ENCODE results near the gene TBC1D20. TPM values are rescaled to one million over a fixed set of nuclear protein-coding genes. Genes with fewer than 3 reads are reported as not detected.
"Not testable (repeated sequence)": the region's sequence is repeated elsewhere in the genome, so short reads cannot be mapped to it uniquely, and the experiment has no call there.

The TBC1D20 gene
- total and polyA plus RNA-seq, 2 donors: 26.9 to 37.0 TPM

DNA sequence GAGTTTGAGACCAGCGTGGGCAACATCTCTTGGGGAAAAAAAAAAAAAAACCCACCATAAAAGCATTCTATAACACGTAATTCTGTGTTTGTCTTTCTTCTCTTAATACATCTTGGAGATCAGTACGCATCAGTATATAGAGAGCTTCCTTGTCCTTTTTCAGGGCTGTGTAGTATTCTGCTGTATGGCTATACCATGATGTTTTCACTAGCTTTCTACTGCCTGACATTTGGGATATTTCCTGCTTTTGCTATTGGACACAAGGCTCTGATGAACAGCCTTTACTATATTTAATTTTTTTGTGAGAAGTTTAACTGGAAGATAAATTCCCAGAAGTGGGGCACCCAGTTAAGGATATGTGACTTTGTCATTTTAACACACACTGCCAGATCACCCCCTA lies 74.8 kb downstream of the TBC1D20 start:
- Histone ChIP-seq H3K27ac (ENCODE audit: low read depth) (no peak overlapping the region), H3K4me3 (ENCODE audit: low read depth, low read length) (no peak overlapping the region), H3K4me1 (ENCODE audit: insufficient read depth) (no peaks in the 10 kb centered on the region), H3K36me3 (ENCODE audit: insufficient read depth) (peaks cover 3% of the 10 kb centered on the region)
- DNase-seq (ENCODE audit: extremely low spot score): no peak
- 94% methylated on average over 3 of the region's 3 CpGs for WGBS

GRCh38 chr20:386634-387033 lies 75.7 kb downstream of the TBC1D20 start:
- WGBS: 96% methylated on average over 8 of the region's 8 CpGs
- H3K4me1 ChIP-seq (ENCODE audit: insufficient read depth): not testable (repeated sequence)

More at GRCh38 chr20:386634-387033, 75.7 kb downstream of the TBC1D20 start:
- H3K27ac ChIP-seq (ENCODE audit: low read depth); DNase-seq (ENCODE audit: extremely low spot score); H3K36me3 ChIP-seq (ENCODE audit: insufficient read depth); H3K4me3 ChIP-seq (ENCODE audit: low read depth, low read length): not testable (repeated sequence)

Small RNAs within 50 kb of the gene (small RNA-seq; reads per million reads assigned to genes)
- not detected for gene RF00019

Other genes starting within 250 kb of the TBC1D20 start
- gene DEFB129, start 235.3 kb downstream of the TBC1D20 start, total RNA-seq: not detected
- gene DEFB129, start 235.3 kb downstream of the TBC1D20 start, polyA plus RNA-seq: not detected
- gene DEFB132, start 204.8 kb downstream of the TBC1D20 start, total RNA-seq: not detected
- gene DEFB132, start 204.8 kb downstream of the TBC1D20 start, polyA plus RNA-seq: 0.04 TPM
- 5.0 TPM for gene C20orf96, start 171.8 kb downstream of the TBC1D20 start, total RNA-seq
- 6.4 TPM for gene C20orf96, start 171.8 kb downstream of the TBC1D20 start, polyA plus RNA-seq
- 18.0 TPM for gene ZCCHC3, start 165.0 kb downstream of the TBC1D20 start, total RNA-seq
- 14.2 TPM for gene ZCCHC3, start 165.0 kb downstream of the TBC1D20 start, polyA plus RNA-seq
- gene SOX12, start 137.0 kb downstream of the TBC1D20 start, total RNA-seq: 3.4 TPM
- 11.1 TPM for gene SOX12, start 137.0 kb downstream of the TBC1D20 start, polyA plus RNA-seq
- 10.8 TPM for gene NRSN2, start 115.4 kb downstream of the TBC1D20 start, total RNA-seq
- 47.5 TPM for gene NRSN2, start 115.4 kb downstream of the TBC1D20 start, polyA plus RNA-seq
- gene TRIB3, start 81.8 kb downstream of the TBC1D20 start, total RNA-seq: 3.9 TPM
- gene TRIB3, start 81.8 kb downstream of the TBC1D20 start, polyA plus RNA-seq: 6.3 TPM
- 42.1 TPM for gene RBCK1, start 54.2 kb downstream of the TBC1D20 start, total RNA-seq
- gene RBCK1, start 54.2 kb downstream of the TBC1D20 start, polyA plus RNA-seq: 94.3 TPM
- gene CSNK2A1, start 81.3 kb upstream of the TBC1D20 start, total RNA-seq: 168 TPM
- 54.6 TPM for gene CSNK2A1, start 81.3 kb upstream of the TBC1D20 start, polyA plus RNA-seq
- gene TCF15, start 147.8 kb upstream of the TBC1D20 start, total RNA-seq: 0.42 TPM
- 0.65 TPM for gene TCF15, start 147.8 kb upstream of the TBC1D20 start, polyA plus RNA-seq
- 11.9 TPM for gene SRXN1, start 190.7 kb upstream of the TBC1D20 start, total RNA-seq
- gene SRXN1, start 190.7 kb upstream of the TBC1D20 start, polyA plus RNA-seq: 44.1 TPM
- gene SCRT2, start 213.3 kb upstream of the TBC1D20 start, total RNA-seq: not detected
- not detected for gene SCRT2, start 213.3 kb upstream of the TBC1D20 start, polyA plus RNA-seq

Data from urinary bladder (tissue), 4 donors.